Activated naive CD4-positive, alpha-beta T cell treated with anti-CD3 and anti-CD28 coated beads, Interleukin-2, amount 50 U/mL, for 24 hours (primary cell): Measurements from ENCODE around the gene NDRG3.
"Not testable (repeated sequence)": the region's sequence is repeated elsewhere in the genome, so short reads cannot be mapped to it uniquely, and the experiment has no call there.

Experiments
- H3K27ac Mint-ChIP-seq: one replicate; pipeline ENCODE4 v1.8.0; 2021; ENCODE audit warnings: mild to moderate bottlenecking, mixed read lengths
- H3K27me3 Mint-ChIP-seq: one replicate; pipeline ENCODE4 v1.8.0; 2021; ENCODE audit warnings: mixed read lengths
- H3K36me3 Mint-ChIP-seq: one replicate; pipeline ENCODE4 v1.8.0; 2021; ENCODE audit warnings: mixed read lengths
- H3K4me1 Mint-ChIP-seq: one replicate; pipeline ENCODE4 v1.8.0; 2021; ENCODE audit warnings: mixed read lengths
- H3K4me3 Mint-ChIP-seq: one replicate; pipeline ENCODE4 v1.8.0; 2021; ENCODE audit warnings: mild to moderate bottlenecking, mixed read lengths
- H3K9me3 Mint-ChIP-seq: one replicate; pipeline ENCODE4 v1.8.0; 2021; ENCODE audit warnings: mixed read lengths

The NDRG3 gene

GRCh38 chr20:36737183-36737499 is 8.7 kb downstream of the NDRG3 start:
- H3K4me1 Mint-ChIP-seq = peaks cover 37% of the 10 kb centered on the region
- H3K27ac Mint-ChIP-seq = no peak overlapping the region
- H3K4me3 Mint-ChIP-seq = no peak overlapping the region
- no peaks in the 10 kb centered on the region for H3K9me3 Mint-ChIP-seq
- no peaks in the 10 kb centered on the region for H3K27me3 Mint-ChIP-seq
- H3K36me3 Mint-ChIP-seq = peaks cover 2% of the 10 kb centered on the region

- Mint-ChIP-seq H3K36me3 (peaks cover 2% of the 10 kb centered on the region), H3K9me3 (no peaks in the 10 kb centered on the region), H3K4me3 (no peak overlapping the region), H3K4me1 (peaks cover 32% of the 10 kb centered on the region), H3K27me3 (no peaks in the 10 kb centered on the region), H3K27ac (no peak overlapping the region)
Measured at GRCh38 chr20:36736451-36737182, 9.3 kb downstream of the NDRG3 start.

GRCh38 chr20:36732456-36732855 is 13.4 kb downstream of the NDRG3 start:
- no peak overlapping the region for H3K4me3 Mint-ChIP-seq
- peaks cover 38% of the 10 kb centered on the region for H3K4me1 Mint-ChIP-seq

GRCh38 chr20:36728986-36729385 is 16.9 kb downstream of the NDRG3 start:
- Mint-ChIP-seq H3K36me3 (peaks cover 3% of the 10 kb centered on the region), H3K9me3 (no peaks in the 10 kb centered on the region), H3K4me1 (peaks cover 21% of the 10 kb centered on the region), H3K27ac (no peak overlapping the region), H3K4me3 (no peak overlapping the region), H3K27me3 (no peaks in the 10 kb centered on the region)

More at GRCh38 chr20:36732456-36732855, 13.4 kb downstream of the NDRG3 start:
- no peaks in the 10 kb centered on the region for H3K27me3 Mint-ChIP-seq
- H3K27ac Mint-ChIP-seq = peak overlapping the region; percentile 12
- H3K9me3 Mint-ChIP-seq = no peaks in the 10 kb centered on the region
- H3K36me3 Mint-ChIP-seq = peaks cover 5% of the 10 kb centered on the region

- Mint-ChIP-seq H3K27me3 (no peaks in the 10 kb centered on the region), H3K4me1 (peaks cover 10% of the 10 kb centered on the region), H3K27ac (no peak overlapping the region), H3K4me3 (no peak overlapping the region), H3K9me3 (no peaks in the 10 kb centered on the region), H3K36me3 (peaks cover 4% of the 10 kb centered on the region)
Measured at GRCh38 chr20:36726168-36726567, 19.7 kb downstream of the NDRG3 start.

GRCh38 chr20:36720510-36720909 is 25.4 kb downstream of the NDRG3 start:
- Mint-ChIP-seq H3K4me1 (peaks cover 9% of the 10 kb centered on the region), H3K36me3 (peaks cover 6% of the 10 kb centered on the region), H3K4me3 (no peak overlapping the region), H3K27ac (peak overlapping the region; percentile 68), H3K9me3 (no peaks in the 10 kb centered on the region), H3K27me3 (no peaks in the 10 kb centered on the region)

GRCh38 chr20:36717657-36718056 is 28.2 kb downstream of the NDRG3 start:
- H3K27ac Mint-ChIP-seq = no peak overlapping the region

GRCh38 chr20:36717021-36717420 is 28.9 kb downstream of the NDRG3 start:
- H3K36me3 Mint-ChIP-seq = peaks cover 6% of the 10 kb centered on the region
- no peaks in the 10 kb centered on the region for H3K9me3 Mint-ChIP-seq
- peaks cover 9% of the 10 kb centered on the region for H3K4me1 Mint-ChIP-seq
- H3K27me3 Mint-ChIP-seq = no peaks in the 10 kb centered on the region
- no peak overlapping the region for H3K4me3 Mint-ChIP-seq
- H3K27ac Mint-ChIP-seq = no peak overlapping the region

More at GRCh38 chr20:36717657-36718056, 28.2 kb downstream of the NDRG3 start:
- Mint-ChIP-seq H3K9me3 (no peaks in the 10 kb centered on the region), H3K4me1 (peaks cover 9% of the 10 kb centered on the region), H3K36me3 (peaks cover 6% of the 10 kb centered on the region), H3K27me3 (no peaks in the 10 kb centered on the region), H3K4me3 (no peak overlapping the region)

GRCh38 chr20:36712775-36713174 is 33.1 kb downstream of the NDRG3 start:
- Mint-ChIP-seq H3K36me3 (no peaks in the 10 kb centered on the region), H3K9me3 (no peaks in the 10 kb centered on the region), H3K4me3 (no peak overlapping the region), H3K27me3 (no peaks in the 10 kb centered on the region), H3K4me1 (no peaks in the 10 kb centered on the region), H3K27ac (no peak overlapping the region)

GRCh38 chr20:36709126-36709525 is 36.8 kb downstream of the NDRG3 start:
- no peaks in the 10 kb centered on the region for H3K27me3 Mint-ChIP-seq
- H3K36me3 Mint-ChIP-seq = peaks cover 2% of the 10 kb centered on the region
- H3K27ac Mint-ChIP-seq = no peak overlapping the region
- H3K4me1 Mint-ChIP-seq = no peaks in the 10 kb centered on the region
- no peak overlapping the region for H3K4me3 Mint-ChIP-seq
- no peaks in the 10 kb centered on the region for H3K9me3 Mint-ChIP-seq

- Mint-ChIP-seq H3K27me3 (no peaks in the 10 kb centered on the region), H3K36me3 (peaks cover 4% of the 10 kb centered on the region), H3K4me1 (no peaks in the 10 kb centered on the region), H3K27ac (no peak overlapping the region), H3K4me3 (no peak overlapping the region), H3K9me3 (no peaks in the 10 kb centered on the region)
Measured at GRCh38 chr20:36703530-36703929, 42.4 kb downstream of the NDRG3 start.

GRCh38 chr20:36700438-36700837 is 45.5 kb downstream of the NDRG3 start:
- no peaks in the 10 kb centered on the region for H3K9me3 Mint-ChIP-seq
- no peak overlapping the region for H3K27ac Mint-ChIP-seq
- H3K36me3 Mint-ChIP-seq = peaks cover 2% of the 10 kb centered on the region
- no peaks in the 10 kb centered on the region for H3K27me3 Mint-ChIP-seq
- H3K4me1 Mint-ChIP-seq = no peaks in the 10 kb centered on the region
- H3K4me3 Mint-ChIP-seq = no peak overlapping the region

- not testable (repeated sequence) for H3K9me3 Mint-ChIP-seq, H3K36me3 Mint-ChIP-seq
Measured at GRCh38 chr20:36695467-36695866, 50.4 kb downstream of the NDRG3 start.

GRCh38 chr20:36688630-36689029 is 57.3 kb downstream of the NDRG3 start:
- H3K27ac Mint-ChIP-seq = no peak overlapping the region

More at GRCh38 chr20:36695467-36695866, 50.4 kb downstream of the NDRG3 start:
- not testable (repeated sequence) for H3K27me3 Mint-ChIP-seq, H3K4me1 Mint-ChIP-seq, H3K4me3 Mint-ChIP-seq, H3K27ac Mint-ChIP-seq

GRCh38 chr20:36687850-36688249 is 58.0 kb downstream of the NDRG3 start:
- no peaks in the 10 kb centered on the region for H3K9me3 Mint-ChIP-seq
- no peak overlapping the region for H3K27ac Mint-ChIP-seq
- H3K27me3 Mint-ChIP-seq = no peaks in the 10 kb centered on the region

More at GRCh38 chr20:36688630-36689029, 57.3 kb downstream of the NDRG3 start:
- no peaks in the 10 kb centered on the region for H3K9me3 Mint-ChIP-seq
- H3K27me3 Mint-ChIP-seq = no peaks in the 10 kb centered on the region
- peaks cover 3% of the 10 kb centered on the region for H3K4me1 Mint-ChIP-seq
- peaks cover 9% of the 10 kb centered on the region for H3K36me3 Mint-ChIP-seq
- no peak overlapping the region for H3K4me3 Mint-ChIP-seq

GRCh38 chr20:36686944-36687343 is 58.9 kb downstream of the NDRG3 start:
- H3K4me1 Mint-ChIP-seq = peaks cover 3% of the 10 kb centered on the region
- no peaks in the 10 kb centered on the region for H3K27me3 Mint-ChIP-seq
- H3K4me3 Mint-ChIP-seq = no peak overlapping the region
- H3K36me3 Mint-ChIP-seq = peaks cover 10% of the 10 kb centered on the region
- no peak overlapping the region for H3K27ac Mint-ChIP-seq
- no peaks in the 10 kb centered on the region for H3K9me3 Mint-ChIP-seq

More at GRCh38 chr20:36687850-36688249, 58.0 kb downstream of the NDRG3 start:
- H3K36me3 Mint-ChIP-seq = peaks cover 9% of the 10 kb centered on the region
- peaks cover 3% of the 10 kb centered on the region for H3K4me1 Mint-ChIP-seq
- H3K4me3 Mint-ChIP-seq = no peak overlapping the region

GRCh38 chr20:36686504-36686903 is 59.4 kb downstream of the NDRG3 start:
- Mint-ChIP-seq H3K4me3 (no peak overlapping the region), H3K4me1 (peaks cover 3% of the 10 kb centered on the region), H3K9me3 (no peaks in the 10 kb centered on the region), H3K36me3 (peaks cover 11% of the 10 kb centered on the region), H3K27me3 (no peaks in the 10 kb centered on the region), H3K27ac (peak overlapping the region; percentile 30)
